PC-3 (cell line): ENCODE measurements around the gene TAB3. TPM values are rescaled to one million over a fixed set of nuclear protein-coding genes. Genes with fewer than 3 reads are reported as not detected.

ENCODE experiments used
- ATAC-seq: fragments of 200-7000 bp; cut with Tn5 transposase; 2 replicates; pipeline ENCODE4 v1.9.1; 2020; ENCODE audit warnings: mild to moderate bottlenecking, moderate library complexity
- BruUV-seq: library from RNA; stranded (reverse); fragments of 400-500 nt; replicated peaks from 2 replicates; lab custom pipeline; 2021; lab: Mats Ljungman, UMichigan
- CTCF ChIA-PET: fragments of 300-600 bp; sonication (Branson Sonifier 250); formaldehyde crosslinking; loops from one replicate; lab custom pipeline; 2022; ENCODE audit warnings: antibody characterized with exemption; lab: Charles Lee
- POLR2A ChIA-PET: fragments of 300-600 bp; sonication (Branson Sonifier 250); formaldehyde crosslinking; loops from one replicate; lab custom pipeline; 2022; ENCODE audit warnings: antibody characterized with exemption; ENCODE audit not compliant: unreplicated experiment; lab: Charles Lee
- DNase-seq: peaks from one replicate; pipeline ENCODE4 v3.0.0-alpha.2; 2015
- H2AFZ ChIP-seq: fragments of 300-600 bp; sonication (generic); 2 replicates; pipeline ENCODE4 v1.6.0; 2016; ENCODE audit warnings: antibody characterized with exemption, low read length
- H3F3A ChIP-seq: fragments of 300-600 bp; sonication (generic); one replicate; pipeline ENCODE4 v1.6.0; 2017; ENCODE audit warnings: antibody characterized with exemption, low read length, control low read depth, mild to moderate bottlenecking; ENCODE audit not compliant: unreplicated experiment
- H3K27ac ChIP-seq: fragments of 300-600 bp; sonication (generic); 2 replicates; pipeline ENCODE4 v1.5.1; 2016; ENCODE audit warnings: mild to moderate bottlenecking, low read length
- H3K27me3 ChIP-seq: fragments of 300-600 bp; sonication (generic); 2 replicates; pipeline ENCODE4 v1.6.1; 2016; ENCODE audit warnings: low read length, mixed read lengths
- H3K36me3 ChIP-seq: fragments of 300-600 bp; sonication (generic); 2 replicates; pipeline ENCODE4 v1.6.1; 2016; ENCODE audit warnings: low read depth, mixed run types, low read length, mixed read lengths
- H3K4me1 ChIP-seq: fragments of 300-600 bp; sonication (generic); 2 replicates; pipeline ENCODE4 v1.5.1; 2016; ENCODE audit warnings: low read length; ENCODE audit not compliant: insufficient read depth
- H3K4me2 ChIP-seq: fragments of 300-600 bp; sonication (generic); 2 replicates; pipeline ENCODE4 v1.6.0; 2016; ENCODE audit warnings: low read length
- H3K4me3 ChIP-seq: fragments of 300-600 bp; sonication (generic); 2 replicates; pipeline ENCODE4 v1.5.1; 2016; ENCODE audit warnings: mild to moderate bottlenecking, low read length, mixed read lengths
- H3K79me2 ChIP-seq: fragments of 300-600 bp; sonication (generic); 2 replicates; pipeline ENCODE4 v1.6.1; 2017; ENCODE audit warnings: low read length, mixed read lengths
- H3K9ac ChIP-seq: fragments of 300-600 bp; sonication (generic); 2 replicates; pipeline ENCODE4 v1.6.0; 2016; ENCODE audit warnings: mild to moderate bottlenecking, low read length
- H3K9me2 ChIP-seq: fragments of 300-600 bp; sonication (generic); replicated peaks from 2 replicates; pipeline ENCODE4 v1.6.1; 2016; ENCODE audit warnings: mixed run types, low read length, mixed read lengths
- H3K9me3 ChIP-seq: fragments of 300-600 bp; sonication (generic); 2 replicates; pipeline ENCODE4 v1.6.1; 2016; ENCODE audit warnings: low read length, mixed read lengths
- H4K20me1 ChIP-seq: fragments of 300-600 bp; sonication (generic); 2 replicates; pipeline ENCODE4 v1.6.1; 2016; ENCODE audit warnings: low read length, mixed read lengths
- EZH2 ChIP-seq: fragments of 300-600 bp; sonication (generic); IDR thresholded peaks from one replicate; pipeline ENCODE4 v1.6.1; 2017; ENCODE audit warnings: antibody characterized with exemption, mild to moderate bottlenecking, low read length; ENCODE audit not compliant: unreplicated experiment
- EZH2phosphoT487 ChIP-seq: fragments of 300-600 bp; sonication (generic); IDR thresholded peaks from 2 replicates; pipeline ENCODE4 v1.6.1; 2018; ENCODE audit warnings: mild to moderate bottlenecking, antibody characterized with exemption, low read length, borderline replicate concordance
- intact Hi-C: fragments of 100-400 bp; cut with micrococcal nuclease; formaldehyde crosslinking; loops from 2 replicates; pipeline ENCODE4 v1.9.0; 2023
- total RNA-seq: library from RNA; depleted of rRNA; stranded (reverse); fragments of >200 nt; gene quantifications from 2 replicates; pipeline ENCODE4 v1.2.3, GENCODE V29; 2014
- TF ChIP-seq, protein P1 (sequence below): fragments of 300-600 bp; sonication (generic); conservative IDR thresholded peaks from 2 replicates; pipeline ENCODE4 v1.5.1; 2017; ENCODE audit warnings: antibody characterized with exemption, low read depth, mild to moderate bottlenecking, low read length

The TAB3 gene
- total RNA-seq, 1 experiment from 2014 or later = 18.6 TPM

DNA sequence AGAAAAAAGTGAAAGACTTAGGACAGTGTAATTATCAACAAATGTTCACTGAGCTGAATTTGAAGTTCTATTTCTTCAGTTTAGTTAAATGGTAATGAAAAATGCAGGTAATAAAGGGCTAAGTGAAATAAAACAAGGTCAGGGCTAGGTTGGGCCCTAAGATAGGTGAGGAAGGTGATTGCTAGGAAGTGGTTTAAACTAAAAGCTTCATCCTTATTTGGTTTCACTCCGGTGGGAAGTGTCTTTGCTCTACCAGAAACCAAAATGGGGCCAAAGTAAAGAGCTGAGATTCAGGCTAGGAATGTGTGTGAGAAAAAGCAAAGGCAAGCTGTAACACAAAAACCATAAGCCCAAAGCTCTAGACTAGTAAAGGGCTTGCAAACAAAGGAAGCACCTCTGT, 31.0 kb downstream of the TAB3 start:
- Histone ChIP-seq H3K79me2 (no peaks in the 10 kb centered on the region), H3K4me2 (no peak overlapping the region), H3K9me2 (no peaks in the 10 kb centered on the region), H3K4me3 (no peak overlapping the region), H3K9ac (no peak overlapping the region), H4K20me1 (no peaks in the 10 kb centered on the region), H3F3A (no peaks in the 10 kb centered on the region), H3K27ac (no peak overlapping the region), H2AFZ (no peak overlapping the region), H3K9me3 (no peaks in the 10 kb centered on the region), H3K27me3 (no peaks in the 10 kb centered on the region), H3K36me3 (peaks cover 4% of the 10 kb centered on the region; the same call in 1 of the 2 replicates), H3K4me1 (no peaks in the 10 kb centered on the region)
- ChIA-PET POLR2A (no interaction called here), CTCF (no interaction called here)
- ATAC-seq (no peak), DNase-seq (no peak)
- TF ChIP-seq, protein P1, sequence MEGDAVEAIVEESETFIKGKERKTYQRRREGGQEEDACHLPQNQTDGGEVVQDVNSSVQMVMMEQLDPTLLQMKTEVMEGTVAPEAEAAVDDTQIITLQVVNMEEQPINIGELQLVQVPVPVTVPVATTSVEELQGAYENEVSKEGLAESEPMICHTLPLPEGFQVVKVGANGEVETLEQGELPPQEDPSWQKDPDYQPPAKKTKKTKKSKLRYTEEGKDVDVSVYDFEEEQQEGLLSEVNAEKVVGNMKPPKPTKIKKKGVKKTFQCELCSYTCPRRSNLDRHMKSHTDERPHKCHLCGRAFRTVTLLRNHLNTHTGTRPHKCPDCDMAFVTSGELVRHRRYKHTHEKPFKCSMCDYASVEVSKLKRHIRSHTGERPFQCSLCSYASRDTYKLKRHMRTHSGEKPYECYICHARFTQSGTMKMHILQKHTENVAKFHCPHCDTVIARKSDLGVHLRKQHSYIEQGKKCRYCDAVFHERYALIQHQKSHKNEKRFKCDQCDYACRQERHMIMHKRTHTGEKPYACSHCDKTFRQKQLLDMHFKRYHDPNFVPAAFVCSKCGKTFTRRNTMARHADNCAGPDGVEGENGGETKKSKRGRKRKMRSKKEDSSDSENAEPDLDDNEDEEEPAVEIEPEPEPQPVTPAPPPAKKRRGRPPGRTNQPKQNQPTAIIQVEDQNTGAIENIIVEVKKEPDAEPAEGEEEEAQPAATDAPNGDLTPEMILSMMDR = no peak
- TF ChIP-seq EZH2phosphoT487 (no peak), EZH2 (no peak)
- BruUV-seq = no TSS peak
- intact Hi-C loops = no loop called here

DNA sequence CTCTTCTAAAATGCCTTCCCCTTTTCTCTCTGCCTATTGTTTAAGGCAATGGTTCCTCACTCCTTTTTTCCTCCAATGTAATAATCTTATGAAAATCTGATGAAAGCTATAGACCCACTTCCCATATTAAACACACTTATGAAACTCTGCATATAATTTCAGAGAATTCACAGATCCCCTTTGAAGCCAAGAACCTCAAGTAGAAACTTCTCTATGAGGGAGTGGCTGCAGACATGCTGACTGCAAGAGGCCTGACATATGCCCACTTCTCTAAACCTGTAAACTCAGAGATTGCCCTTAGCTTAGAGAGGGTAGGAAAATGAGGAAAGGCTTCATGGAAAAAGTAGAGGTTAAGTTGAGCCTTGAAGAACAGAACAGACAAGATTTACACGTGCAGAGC, 37.6 kb downstream of the TAB3 start:
- CTCF ChIA-PET = no interaction called here

DNA sequence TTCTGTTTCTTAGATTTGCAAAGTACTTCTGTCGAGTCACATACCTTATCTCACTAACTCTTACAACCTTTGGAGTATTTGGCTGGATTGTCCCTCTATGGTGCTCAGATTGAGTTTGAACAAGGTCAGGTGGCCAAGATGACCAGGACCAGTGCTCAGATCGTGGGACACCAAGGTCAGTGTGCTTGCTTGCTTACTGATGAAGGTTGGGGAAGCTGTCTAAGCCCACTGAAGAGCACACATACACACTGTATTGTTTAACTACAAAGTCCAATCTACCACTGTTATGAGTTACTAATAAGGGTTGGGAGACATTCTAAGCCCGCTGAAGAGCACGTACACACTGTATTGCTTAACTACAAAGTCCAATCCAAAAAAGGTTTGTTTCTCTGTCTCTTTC, 53.7 kb downstream of the TAB3 start:
- H3F3A ChIP-seq = no peaks in the 10 kb centered on the region
- ATAC-seq (no peak), DNase-seq (no peak)
- H3K9me2 ChIP-seq = no peaks in the 10 kb centered on the region
- ChIA-PET POLR2A (no interaction called here), CTCF (no interaction called here)
- peaks cover 3% of the 10 kb centered on the region for H3K36me3 ChIP-seq
- no peaks in the 10 kb centered on the region for H3K4me1 ChIP-seq
- H2AFZ ChIP-seq = no peak overlapping the region
- no peaks in the 10 kb centered on the region for H3K79me2 ChIP-seq
- no peaks in the 10 kb centered on the region for H4K20me1 ChIP-seq
- H3K27me3 ChIP-seq = no peaks in the 10 kb centered on the region
- intact Hi-C loops = no loop called here
- no peak overlapping the region for H3K4me2 ChIP-seq
- no peak overlapping the region for H3K4me3 ChIP-seq
- no peak overlapping the region for H3K27ac ChIP-seq
- no TSS peak for BruUV-seq
- no peaks in the 10 kb centered on the region for H3K9me3 ChIP-seq
- no peak overlapping the region for H3K9ac ChIP-seq
- TF ChIP-seq EZH2phosphoT487 = no peak
- no peak for TF ChIP-seq EZH2
- TF ChIP-seq, protein P1 = no peak

More for the DNA sequence above, 37.6 kb downstream of the TAB3 start:
- Histone ChIP-seq H3F3A (no peaks in the 10 kb centered on the region), H4K20me1 (no peaks in the 10 kb centered on the region), H3K4me2 (no peak overlapping the region), H3K9me3 (no peaks in the 10 kb centered on the region), H3K79me2 (no peaks in the 10 kb centered on the region), H3K27ac (no peak overlapping the region), H3K9me2 (no peaks in the 10 kb centered on the region), H3K27me3 (no peaks in the 10 kb centered on the region), H3K4me3 (no peak overlapping the region), H3K9ac (no peak overlapping the region), H3K4me1 (no peaks in the 10 kb centered on the region), H2AFZ (no peak overlapping the region), H3K36me3 (peaks cover 4% of the 10 kb centered on the region; the same call in 1 of the 2 replicates)
- DNase-seq (no peak), ATAC-seq (no peak)
- POLR2A ChIA-PET = no interaction called here
- intact Hi-C loops = no loop called here
- TF ChIP-seq, protein P1 = no peak
- TF ChIP-seq EZH2 (no peak), EZH2phosphoT487 (no peak)
- BruUV-seq = no TSS peak
